ENCODE results near the gene NCOA7.

DNA sequence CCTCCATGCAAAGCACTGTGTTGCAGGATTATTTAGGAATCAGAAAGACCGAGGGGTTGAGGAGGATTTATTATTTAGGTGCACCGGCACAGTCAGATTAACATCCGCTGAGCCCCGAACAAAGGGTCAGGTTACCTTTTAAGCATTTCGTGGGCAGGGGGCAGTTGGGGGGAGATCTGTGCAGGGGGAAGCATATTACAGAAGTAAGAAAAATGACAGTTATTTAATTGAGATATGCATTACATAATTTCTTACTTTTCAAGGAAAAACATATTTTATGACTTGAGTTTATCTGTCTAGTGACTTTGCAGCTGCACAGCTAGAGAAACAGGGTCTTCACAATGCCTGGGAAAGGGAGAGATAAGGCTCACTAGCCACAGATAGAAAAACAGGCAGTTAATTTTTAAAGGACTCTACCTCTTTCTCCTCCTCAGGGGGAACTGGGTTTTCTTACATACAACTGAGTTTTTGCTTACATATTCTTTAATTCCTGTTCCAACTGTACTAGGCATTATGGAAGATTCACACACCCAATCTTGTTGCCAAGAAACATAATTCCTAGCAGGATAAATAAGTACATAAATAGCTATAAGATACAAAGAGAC is 164.1 kb downstream of the NCOA7 start:
- TF ChIP-seq PPARA (CRISPR knock-in tag; IDR thresholded peaks at IDR 0.05; ENCODE audit: borderline replicate concordance) (no peak), ZFP30 (CRISPR knock-in tag; IDR thresholded peaks at IDR 0.05) (no peak), OSR1 (CRISPR knock-in tag; IDR thresholded peaks at IDR 0.05) (no peak), ISL1 (CRISPR knock-in tag; IDR thresholded peaks at IDR 0.05) (no peak), TOX (CRISPR knock-in tag; IDR thresholded peaks at IDR 0.05; ENCODE audit: borderline replicate concordance) (no peak), RARB (CRISPR knock-in tag; IDR thresholded peaks at IDR 0.05) (no peak), ZNF8 (CRISPR knock-in tag; IDR thresholded peaks at IDR 0.05) (no peak), ESRRG (CRISPR knock-in tag; IDR thresholded peaks at IDR 0.05) (no peak), BACH2 (CRISPR knock-in tag; IDR thresholded peaks at IDR 0.05; ENCODE audit: borderline replicate concordance) (no peak), ZFP3 (CRISPR knock-in tag; IDR thresholded peaks at IDR 0.05) (no peak)
- TF ChIP-seq, protein P1, sequence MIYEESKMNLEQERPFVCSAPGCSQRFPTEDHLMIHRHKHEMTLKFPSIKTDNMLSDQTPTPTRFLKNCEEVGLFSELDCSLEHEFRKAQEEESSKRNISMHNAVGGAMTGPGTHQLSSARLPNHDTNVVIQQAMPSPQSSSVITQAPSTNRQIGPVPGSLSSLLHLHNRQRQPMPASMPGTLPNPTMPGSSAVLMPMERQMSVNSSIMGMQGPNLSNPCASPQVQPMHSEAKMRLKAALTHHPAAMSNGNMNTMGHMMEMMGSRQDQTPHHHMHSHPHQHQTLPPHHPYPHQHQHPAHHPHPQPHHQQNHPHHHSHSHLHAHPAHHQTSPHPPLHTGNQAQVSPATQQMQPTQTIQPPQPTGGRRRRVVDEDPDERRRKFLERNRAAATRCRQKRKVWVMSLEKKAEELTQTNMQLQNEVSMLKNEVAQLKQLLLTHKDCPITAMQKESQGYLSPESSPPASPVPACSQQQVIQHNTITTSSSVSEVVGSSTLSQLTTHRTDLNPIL (CRISPR knock-in tag; IDR thresholded peaks at IDR 0.05; ENCODE audit: low read depth), result no peak
- TF ChIP-seq, protein P2, sequence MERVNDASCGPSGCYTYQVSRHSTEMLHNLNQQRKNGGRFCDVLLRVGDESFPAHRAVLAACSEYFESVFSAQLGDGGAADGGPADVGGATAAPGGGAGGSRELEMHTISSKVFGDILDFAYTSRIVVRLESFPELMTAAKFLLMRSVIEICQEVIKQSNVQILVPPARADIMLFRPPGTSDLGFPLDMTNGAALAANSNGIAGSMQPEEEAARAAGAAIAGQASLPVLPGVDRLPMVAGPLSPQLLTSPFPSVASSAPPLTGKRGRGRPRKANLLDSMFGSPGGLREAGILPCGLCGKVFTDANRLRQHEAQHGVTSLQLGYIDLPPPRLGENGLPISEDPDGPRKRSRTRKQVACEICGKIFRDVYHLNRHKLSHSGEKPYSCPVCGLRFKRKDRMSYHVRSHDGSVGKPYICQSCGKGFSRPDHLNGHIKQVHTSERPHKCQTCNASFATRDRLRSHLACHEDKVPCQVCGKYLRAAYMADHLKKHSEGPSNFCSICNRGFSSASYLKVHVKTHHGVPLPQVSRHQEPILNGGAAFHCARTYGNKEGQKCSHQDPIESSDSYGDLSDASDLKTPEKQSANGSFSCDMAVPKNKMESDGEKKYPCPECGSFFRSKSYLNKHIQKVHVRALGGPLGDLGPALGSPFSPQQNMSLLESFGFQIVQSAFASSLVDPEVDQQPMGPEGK (CRISPR knock-in tag; IDR thresholded peaks at IDR 0.05; ENCODE audit: borderline replicate concordance), result no peak
- TF ChIP-seq, protein P3, sequence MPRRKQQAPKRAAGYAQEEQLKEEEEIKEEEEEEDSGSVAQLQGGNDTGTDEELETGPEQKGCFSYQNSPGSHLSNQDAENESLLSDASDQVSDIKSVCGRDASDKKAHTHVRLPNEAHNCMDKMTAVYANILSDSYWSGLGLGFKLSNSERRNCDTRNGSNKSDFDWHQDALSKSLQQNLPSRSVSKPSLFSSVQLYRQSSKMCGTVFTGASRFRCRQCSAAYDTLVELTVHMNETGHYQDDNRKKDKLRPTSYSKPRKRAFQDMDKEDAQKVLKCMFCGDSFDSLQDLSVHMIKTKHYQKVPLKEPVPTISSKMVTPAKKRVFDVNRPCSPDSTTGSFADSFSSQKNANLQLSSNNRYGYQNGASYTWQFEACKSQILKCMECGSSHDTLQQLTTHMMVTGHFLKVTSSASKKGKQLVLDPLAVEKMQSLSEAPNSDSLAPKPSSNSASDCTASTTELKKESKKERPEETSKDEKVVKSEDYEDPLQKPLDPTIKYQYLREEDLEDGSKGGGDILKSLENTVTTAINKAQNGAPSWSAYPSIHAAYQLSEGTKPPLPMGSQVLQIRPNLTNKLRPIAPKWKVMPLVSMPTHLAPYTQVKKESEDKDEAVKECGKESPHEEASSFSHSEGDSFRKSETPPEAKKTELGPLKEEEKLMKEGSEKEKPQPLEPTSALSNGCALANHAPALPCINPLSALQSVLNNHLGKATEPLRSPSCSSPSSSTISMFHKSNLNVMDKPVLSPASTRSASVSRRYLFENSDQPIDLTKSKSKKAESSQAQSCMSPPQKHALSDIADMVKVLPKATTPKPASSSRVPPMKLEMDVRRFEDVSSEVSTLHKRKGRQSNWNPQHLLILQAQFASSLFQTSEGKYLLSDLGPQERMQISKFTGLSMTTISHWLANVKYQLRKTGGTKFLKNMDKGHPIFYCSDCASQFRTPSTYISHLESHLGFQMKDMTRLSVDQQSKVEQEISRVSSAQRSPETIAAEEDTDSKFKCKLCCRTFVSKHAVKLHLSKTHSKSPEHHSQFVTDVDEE (CRISPR knock-in tag; IDR thresholded peaks at IDR 0.05), result no peak
